ENCODE measurements around the gene PCDH9. TPM values are rescaled to one million over a fixed set of nuclear protein-coding genes. Genes with fewer than 3 reads are reported as not detected.

The PCDH9 gene
- total RNA-seq, 4 donors from 2014 or later, result 5.7 to 12.9 (median 6.8) TPM

DNA sequence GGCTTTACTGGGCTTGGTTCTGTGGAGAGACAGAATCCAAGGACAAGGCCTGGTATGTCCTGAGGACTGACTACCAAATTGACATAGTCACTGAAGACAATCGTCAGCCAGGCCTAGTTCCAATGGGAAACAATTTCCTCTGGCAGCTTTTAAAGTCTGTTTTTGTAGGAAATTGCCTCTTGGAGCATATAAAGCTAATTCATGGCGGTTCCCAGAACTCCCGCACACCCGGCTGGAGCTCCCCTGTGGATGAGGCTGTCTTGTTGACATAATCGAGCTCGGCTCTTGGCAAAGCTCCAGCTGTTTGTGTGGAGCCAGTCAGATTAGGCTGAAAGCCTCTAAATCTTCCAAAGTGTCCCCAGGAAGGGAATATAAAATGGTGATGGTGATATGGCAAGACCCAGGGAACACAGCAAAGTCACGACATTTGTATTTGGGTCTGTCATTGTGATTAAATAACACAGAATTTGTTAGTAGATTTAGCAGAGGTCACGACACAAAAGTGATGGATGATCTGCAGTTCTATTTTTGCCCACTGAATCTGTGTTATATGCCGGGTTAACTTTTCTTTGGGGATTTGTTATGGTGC is 395.0 kb downstream of the PCDH9 start:
- no peak for ATAC-seq (ENCODE audit: low FRiP score)
- TF ChIP-seq, protein P1, sequence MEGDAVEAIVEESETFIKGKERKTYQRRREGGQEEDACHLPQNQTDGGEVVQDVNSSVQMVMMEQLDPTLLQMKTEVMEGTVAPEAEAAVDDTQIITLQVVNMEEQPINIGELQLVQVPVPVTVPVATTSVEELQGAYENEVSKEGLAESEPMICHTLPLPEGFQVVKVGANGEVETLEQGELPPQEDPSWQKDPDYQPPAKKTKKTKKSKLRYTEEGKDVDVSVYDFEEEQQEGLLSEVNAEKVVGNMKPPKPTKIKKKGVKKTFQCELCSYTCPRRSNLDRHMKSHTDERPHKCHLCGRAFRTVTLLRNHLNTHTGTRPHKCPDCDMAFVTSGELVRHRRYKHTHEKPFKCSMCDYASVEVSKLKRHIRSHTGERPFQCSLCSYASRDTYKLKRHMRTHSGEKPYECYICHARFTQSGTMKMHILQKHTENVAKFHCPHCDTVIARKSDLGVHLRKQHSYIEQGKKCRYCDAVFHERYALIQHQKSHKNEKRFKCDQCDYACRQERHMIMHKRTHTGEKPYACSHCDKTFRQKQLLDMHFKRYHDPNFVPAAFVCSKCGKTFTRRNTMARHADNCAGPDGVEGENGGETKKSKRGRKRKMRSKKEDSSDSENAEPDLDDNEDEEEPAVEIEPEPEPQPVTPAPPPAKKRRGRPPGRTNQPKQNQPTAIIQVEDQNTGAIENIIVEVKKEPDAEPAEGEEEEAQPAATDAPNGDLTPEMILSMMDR (IDR thresholded peaks at IDR 0.05), result no peak
- peak; percentile 57 for DNase-seq (ENCODE audit: low spot score)

DNA sequence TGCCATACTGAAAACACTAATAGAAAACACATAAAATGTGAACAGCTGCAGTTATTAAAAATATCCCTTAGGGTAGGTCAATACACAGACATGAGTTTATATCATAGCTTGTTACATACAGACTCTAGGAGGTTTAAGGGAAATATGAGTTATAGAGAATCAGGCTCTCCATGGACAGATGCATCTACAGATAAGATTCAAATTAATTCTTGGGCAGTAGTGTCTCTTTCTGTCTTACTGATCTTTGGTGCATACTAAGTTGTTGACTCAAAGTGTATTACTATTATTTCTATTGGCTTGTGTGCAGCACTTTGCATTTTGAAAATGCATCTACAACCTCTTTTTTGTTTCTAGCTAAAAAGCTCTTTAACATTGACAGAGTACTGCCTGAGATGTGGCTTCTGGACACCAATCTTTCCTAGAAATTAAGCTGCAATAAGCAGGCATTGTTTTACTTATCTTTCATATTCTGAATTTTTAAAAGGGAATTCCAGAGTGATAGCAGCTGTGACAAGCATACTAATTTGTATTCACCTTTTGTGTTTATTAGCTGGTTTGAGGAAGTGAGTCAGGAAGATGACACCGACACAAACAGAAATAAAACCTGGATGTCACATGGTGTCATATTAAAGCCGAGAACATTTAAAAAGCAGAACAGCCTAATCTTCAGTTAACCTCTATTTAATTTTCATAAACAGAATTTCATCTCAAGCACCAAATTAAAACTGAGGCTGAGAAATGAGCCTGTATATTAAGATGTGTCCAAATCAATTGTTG is 399.0 kb downstream of the PCDH9 start:
- no peak for ATAC-seq (ENCODE audit: low FRiP score)
- no peak for DNase-seq (ENCODE audit: low spot score)
- TF ChIP-seq, protein P1 (IDR thresholded peaks at IDR 0.05), result no peak

DNA sequence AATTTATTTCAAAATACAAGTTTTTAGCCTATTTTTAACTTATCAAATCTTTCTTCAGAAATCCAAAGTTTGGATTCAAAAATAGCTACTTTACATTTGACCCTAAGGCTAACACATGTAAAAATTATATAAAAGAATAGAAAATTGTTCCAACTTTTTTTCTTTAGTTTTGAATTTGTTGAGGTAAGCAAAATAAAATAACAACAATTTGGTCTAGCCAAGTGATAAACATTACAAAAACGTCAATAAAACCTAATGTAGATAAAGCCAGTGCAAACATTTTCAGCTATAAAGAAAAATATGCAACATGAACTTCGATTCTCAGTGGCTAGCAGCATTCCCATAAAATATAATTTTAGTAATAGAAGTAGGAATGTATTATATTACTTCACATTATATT is 400.3 kb downstream of the PCDH9 start:
- ATAC-seq (ENCODE audit: low FRiP score) (no peak), DNase-seq (ENCODE audit: low spot score) (no peak)
- TF ChIP-seq, protein P1 (IDR thresholded peaks at IDR 0.05), result no peak

DNA sequence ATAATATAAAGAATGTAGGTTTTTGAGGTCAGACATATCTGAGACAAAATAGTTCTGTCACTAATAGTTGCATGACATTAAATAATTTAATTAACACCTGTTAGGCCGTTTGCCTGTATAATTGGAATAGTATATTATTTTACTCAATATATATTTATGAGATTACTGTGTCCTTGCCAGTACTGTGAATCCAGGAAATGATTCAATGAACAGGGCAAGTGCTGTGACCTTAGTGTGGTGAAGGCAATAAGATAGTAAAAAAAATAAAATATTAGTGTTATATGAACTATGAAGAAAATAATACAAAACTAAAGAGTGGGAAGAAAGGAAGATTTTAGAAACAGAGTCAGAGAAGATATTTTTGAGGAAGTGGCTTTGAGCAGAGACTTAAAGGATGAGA is 403.7 kb downstream of the PCDH9 start:
- no peak for ATAC-seq (ENCODE audit: low FRiP score)
- TF ChIP-seq, protein P1 (IDR thresholded peaks at IDR 0.05), result no peak

DNA sequence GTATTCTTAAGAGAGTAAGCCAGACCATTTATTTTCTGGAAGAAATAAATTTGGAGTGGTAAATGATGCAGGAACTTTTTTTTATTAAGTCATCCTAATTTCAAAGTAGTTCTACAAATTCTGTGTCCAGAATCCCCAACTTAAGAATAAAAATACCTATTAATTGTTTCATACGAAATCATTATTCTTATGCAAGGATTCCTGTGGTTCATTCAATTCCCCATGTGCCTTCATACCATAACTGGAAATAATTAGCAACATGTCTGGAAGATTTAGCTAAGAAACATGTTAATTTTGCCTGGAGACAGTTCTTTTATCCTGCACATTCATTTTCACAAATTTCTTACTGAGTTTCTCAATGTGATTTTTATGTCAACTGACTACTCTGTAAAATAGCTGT is 408.6 kb downstream of the PCDH9 start:
- no peak for DNase-seq (ENCODE audit: low spot score)
- ATAC-seq (ENCODE audit: low FRiP score), result no peak

More for the DNA sequence above, 403.7 kb downstream of the PCDH9 start:
- DNase-seq (ENCODE audit: low spot score), result no peak

DNA sequence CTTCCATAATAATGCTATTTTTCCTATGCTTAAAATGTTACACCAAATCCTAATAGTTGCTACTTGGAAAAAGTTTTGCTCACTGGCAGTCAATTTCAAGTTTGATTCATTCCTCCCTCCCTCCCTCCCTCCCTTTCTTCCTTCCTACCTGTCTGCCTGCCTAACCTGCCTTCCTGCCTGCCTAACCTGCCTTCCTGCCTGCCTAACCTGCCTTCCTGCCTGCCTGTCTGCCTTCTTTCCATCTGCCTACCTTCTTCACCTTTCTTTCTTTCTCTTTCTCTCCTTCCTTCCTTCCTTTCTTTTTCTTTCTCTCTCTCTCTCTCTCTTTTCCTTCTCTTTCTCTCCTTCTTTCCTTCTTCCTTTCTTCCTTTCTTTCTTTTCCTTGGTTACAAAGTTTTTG is 418.7 kb downstream of the PCDH9 start:
- ATAC-seq (ENCODE audit: low FRiP score), result no peak
- DNase-seq (ENCODE audit: low spot score), result no peak
- TF ChIP-seq, protein P1 (IDR thresholded peaks at IDR 0.05), result no peak

More for the DNA sequence above, 408.6 kb downstream of the PCDH9 start:
- TF ChIP-seq, protein P1 (IDR thresholded peaks at IDR 0.05), result no peak

DNA sequence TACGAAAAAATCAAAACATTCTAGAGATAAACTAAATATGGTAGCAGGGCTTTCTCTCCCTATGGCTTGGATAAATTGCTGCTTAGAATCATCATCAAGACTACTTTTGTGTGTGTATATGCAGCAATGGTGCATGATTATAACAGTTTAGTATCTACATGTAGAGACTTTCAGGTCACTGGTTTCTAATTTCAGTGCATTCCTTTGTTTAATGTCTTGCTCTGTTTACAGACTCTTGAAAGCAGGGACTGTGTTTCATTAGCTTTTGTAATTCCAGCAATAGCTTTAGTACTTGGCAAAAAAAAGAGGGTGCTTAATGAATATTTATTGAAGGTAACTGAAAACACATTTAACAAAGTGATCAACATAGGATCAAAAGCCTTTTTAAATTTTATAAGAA is 420.7 kb downstream of the PCDH9 start:
- TF ChIP-seq, protein P1 (IDR thresholded peaks at IDR 0.05), result no peak
- DNase-seq (ENCODE audit: low spot score) (no peak), ATAC-seq (ENCODE audit: low FRiP score) (no peak)

Measured in omental fat pad (tissue), 4 donors.